OCI-LY1 (cell line): ENCODE results near the gene ELFN1.

Source experiments
- EZH2 ChIP-seq: fragments of 200-600 bp; sonication (generic), shearing (Covaris generic); IDR thresholded peaks from 2 replicates; pipeline ENCODE4 v1.8.0; 2017; ENCODE audit warnings: borderline replicate concordance, mixed run types, mild to moderate bottlenecking, antibody characterized with exemption, low read length, moderate library complexity, mixed read lengths
- TF ChIP-seq, protein P1 (sequence below): fragments of 200-600 bp; sonication (generic), shearing (Covaris generic); IDR thresholded peaks from 2 replicates; pipeline ENCODE4 v1.5.1; 2017; ENCODE audit warnings: mild to moderate bottlenecking, antibody characterized with exemption, low read length, moderate library complexity, mixed read lengths

- TF ChIP-seq, protein P1, sequence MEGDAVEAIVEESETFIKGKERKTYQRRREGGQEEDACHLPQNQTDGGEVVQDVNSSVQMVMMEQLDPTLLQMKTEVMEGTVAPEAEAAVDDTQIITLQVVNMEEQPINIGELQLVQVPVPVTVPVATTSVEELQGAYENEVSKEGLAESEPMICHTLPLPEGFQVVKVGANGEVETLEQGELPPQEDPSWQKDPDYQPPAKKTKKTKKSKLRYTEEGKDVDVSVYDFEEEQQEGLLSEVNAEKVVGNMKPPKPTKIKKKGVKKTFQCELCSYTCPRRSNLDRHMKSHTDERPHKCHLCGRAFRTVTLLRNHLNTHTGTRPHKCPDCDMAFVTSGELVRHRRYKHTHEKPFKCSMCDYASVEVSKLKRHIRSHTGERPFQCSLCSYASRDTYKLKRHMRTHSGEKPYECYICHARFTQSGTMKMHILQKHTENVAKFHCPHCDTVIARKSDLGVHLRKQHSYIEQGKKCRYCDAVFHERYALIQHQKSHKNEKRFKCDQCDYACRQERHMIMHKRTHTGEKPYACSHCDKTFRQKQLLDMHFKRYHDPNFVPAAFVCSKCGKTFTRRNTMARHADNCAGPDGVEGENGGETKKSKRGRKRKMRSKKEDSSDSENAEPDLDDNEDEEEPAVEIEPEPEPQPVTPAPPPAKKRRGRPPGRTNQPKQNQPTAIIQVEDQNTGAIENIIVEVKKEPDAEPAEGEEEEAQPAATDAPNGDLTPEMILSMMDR, result no peak
- TF ChIP-seq EZH2, result no peak
These were observed 53.2 kb downstream of the ELFN1 start for GRCh38 chr7:1723254-1723653.
